ENCODE results near the gene MYO5A.

Gene MYO5A

GRCh38 chr15:52281085-52282035 lies 247.3 kb downstream of the MYO5A start:
- no peak for DNase-seq

- no peak for DNase-seq
Measured at GRCh38 chr15:52280326-52281084, 248.2 kb downstream of the MYO5A start.

- no peak for DNase-seq
Measured at GRCh38 chr15:52278636-52279367, 249.9 kb downstream of the MYO5A start.

- no peak for DNase-seq
Measured at GRCh38 chr15:52278135-52278534, 250.5 kb downstream of the MYO5A start.

- DNase-seq = no peak
Measured at GRCh38 chr15:52277575-52277974, 251.1 kb downstream of the MYO5A start.

GRCh38 chr15:52276256-52276770 lies 252.4 kb downstream of the MYO5A start:
- DNase-seq = no peak

GRCh38 chr15:52263563-52264282 lies 265.0 kb downstream of the MYO5A start:
- no peak for DNase-seq

GRCh38 chr15:52262364-52262763 lies 266.3 kb downstream of the MYO5A start:
- DNase-seq = no peak

GRCh38 chr15:52261498-52262242 lies 267.0 kb downstream of the MYO5A start:
- DNase-seq = no peak

GRCh38 chr15:52261026-52261425 lies 267.7 kb downstream of the MYO5A start:
- DNase-seq = no peak

GRCh38 chr15:52259503-52259902 lies 269.2 kb downstream of the MYO5A start:
- no peak for DNase-seq

GRCh38 chr15:52258461-52258860 lies 270.2 kb downstream of the MYO5A start:
- DNase-seq = no peak

- DNase-seq = no peak
Measured at GRCh38 chr15:52257734-52258062, 271.0 kb downstream of the MYO5A start.
